Keratinocyte (primary cell): ENCODE results near the gene QTRT2.

Source experiments
- EZH2 ChIP-seq: IDR thresholded peaks from one replicate; pipeline ENCODE4 v1.6.1; 2012; ENCODE audit warnings: inconsistent platforms, mild to moderate bottlenecking, low read length, moderate library complexity
- TF ChIP-seq, protein P1 (sequence below), 3 experiments: IDR thresholded peaks in 1 of 3; conservative IDR thresholded peaks in 1 of 3; optimal IDR thresholded peaks in 1 of 3; 2 replicates in 2 of 3; 3 replicates in 1 of 3; pipeline versions ENCODE3 to v1.5.1; 2011; ENCODE audit warnings: low read length in 3 of 3, mild to moderate bottlenecking in 3 of 3, moderate library complexity in 2 of 3, control low read depth in 1 of 3, inconsistent platforms in 1 of 3; ENCODE audit not compliant: insufficient read depth in 2 of 3; ENCODE audit errors: extremely low read depth in 1 of 3

DNA sequence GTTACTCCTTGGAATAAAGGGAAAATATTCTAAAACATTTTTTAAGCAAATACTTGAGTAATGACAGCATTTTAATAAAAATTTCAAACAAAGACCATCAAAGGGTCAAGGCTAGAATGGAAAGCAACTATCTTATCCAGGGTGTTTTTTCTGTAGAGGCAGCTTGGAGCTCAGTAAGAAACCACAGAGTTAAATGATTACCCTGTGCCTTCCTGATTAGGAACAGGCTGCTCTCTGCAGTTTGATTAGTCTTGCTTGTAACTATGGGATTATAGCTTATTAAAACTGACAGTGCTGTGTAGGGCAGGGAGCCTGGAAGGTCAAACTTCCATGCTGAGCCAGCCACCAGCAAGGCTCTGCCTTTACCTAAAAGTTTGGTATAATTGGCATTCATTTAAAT is 33.1 kb downstream of the QTRT2 start:
- TF ChIP-seq, protein P1, sequence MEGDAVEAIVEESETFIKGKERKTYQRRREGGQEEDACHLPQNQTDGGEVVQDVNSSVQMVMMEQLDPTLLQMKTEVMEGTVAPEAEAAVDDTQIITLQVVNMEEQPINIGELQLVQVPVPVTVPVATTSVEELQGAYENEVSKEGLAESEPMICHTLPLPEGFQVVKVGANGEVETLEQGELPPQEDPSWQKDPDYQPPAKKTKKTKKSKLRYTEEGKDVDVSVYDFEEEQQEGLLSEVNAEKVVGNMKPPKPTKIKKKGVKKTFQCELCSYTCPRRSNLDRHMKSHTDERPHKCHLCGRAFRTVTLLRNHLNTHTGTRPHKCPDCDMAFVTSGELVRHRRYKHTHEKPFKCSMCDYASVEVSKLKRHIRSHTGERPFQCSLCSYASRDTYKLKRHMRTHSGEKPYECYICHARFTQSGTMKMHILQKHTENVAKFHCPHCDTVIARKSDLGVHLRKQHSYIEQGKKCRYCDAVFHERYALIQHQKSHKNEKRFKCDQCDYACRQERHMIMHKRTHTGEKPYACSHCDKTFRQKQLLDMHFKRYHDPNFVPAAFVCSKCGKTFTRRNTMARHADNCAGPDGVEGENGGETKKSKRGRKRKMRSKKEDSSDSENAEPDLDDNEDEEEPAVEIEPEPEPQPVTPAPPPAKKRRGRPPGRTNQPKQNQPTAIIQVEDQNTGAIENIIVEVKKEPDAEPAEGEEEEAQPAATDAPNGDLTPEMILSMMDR (optimal IDR thresholded peaks at IDR 0.05 in 1 of 3, IDR thresholded peaks at IDR 0.05 in 1 of 3, conservative IDR thresholded peaks at IDR 0.05 in 1 of 3; ENCODE audit: extremely low read depth in 1 of 3, insufficient read depth in 2 of 3, low read length in 3 of 3), result no peak
- no peak for TF ChIP-seq EZH2
